ENCODE data around the gene BSDC1. TPM values are rescaled to one million over a fixed set of nuclear protein-coding genes. Genes with fewer than 3 reads are reported as not detected.
"Not testable (repeated sequence)": the region's sequence is repeated elsewhere in the genome, so short reads cannot be mapped to it uniquely, and the experiment has no call there.

BSDC1 gene
- total RNA-seq, result 10 to 100 TPM; 29.4 to 36.9 TPM

DNA sequence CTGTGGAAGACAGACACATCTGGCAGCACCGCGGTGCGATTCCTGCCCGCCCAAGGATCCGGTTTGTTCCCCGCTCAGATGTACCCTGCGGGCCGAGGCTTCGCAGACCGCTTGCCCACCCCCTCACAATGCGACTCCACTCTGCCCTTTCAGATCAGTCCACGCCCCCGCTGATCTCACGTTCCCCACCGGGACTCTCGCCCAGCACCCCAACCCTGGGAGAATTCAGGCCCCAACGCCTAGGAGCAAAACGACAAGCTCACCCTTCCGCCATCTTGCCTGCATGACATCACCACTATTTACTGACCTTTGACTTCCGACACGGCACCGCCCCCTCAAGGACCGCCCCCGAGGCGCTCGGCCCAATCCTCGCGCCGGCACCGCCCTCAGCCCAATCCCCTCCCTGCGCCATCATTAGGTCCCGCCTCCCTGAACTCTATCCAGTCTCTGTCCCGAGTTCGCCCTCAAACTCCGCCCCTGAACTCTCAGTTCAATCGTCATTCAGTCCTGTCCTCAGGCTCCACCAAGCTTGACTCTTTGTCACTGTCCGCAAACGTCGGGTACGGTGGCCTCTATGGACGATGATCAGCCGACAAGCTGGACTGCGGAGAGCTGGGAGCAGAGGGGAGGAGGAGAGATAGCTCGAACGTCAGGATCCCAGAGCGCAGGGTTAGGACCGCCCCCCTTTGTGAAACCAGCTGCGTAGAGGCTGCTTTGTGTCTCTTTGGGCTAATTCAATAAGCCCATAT is at the start of gene BSDC1:
BSDC1 (minus strand) TSS at position 301 of the 749 bp plus-strand sequence; CDS start at position 274, 27 bp downstream.
- ChIA-PET CTCF (interaction anchor here (0.6 to 1.6 kb wide), 9 partner anchors 22 to 318 kb away, joined by 3 to 7 read pairs (median 3); partner anchors contain the start of genes FAM167B and KPNA6), POLR2A (interaction anchor here (0.5 to 1.7 kb wide), 15 partner anchors 8 to 733 kb away, joined by 3 to 15 read pairs (median 3); partner anchors contain the start of genes HDAC1, LCK, MARCKSL1 and RBBP4)
- DNase-seq (peak; percentile 100), ATAC-seq (peak; percentile 98)
- Mint-ChIP-seq H3K27ac (peak within 1 kb of the TSS; percentile 98), H3K27me3 (no peaks in the 10 kb centered on the region), H3K9me3 (ENCODE audit: low read depth) (no peaks in the 10 kb centered on the region), H3K4me1 (peaks cover 19% of the 10 kb centered on the region), H3K4me3 (peak within 1 kb of the TSS; percentile 83), H3K36me3 (ENCODE audit: low read depth) (peaks cover 2% of the 10 kb centered on the region)
- intact Hi-C loops (cut with DNase I, micrococcal nuclease), result loop anchor here (1.0 to 10.0 kb wide), 14 partner anchors 43 to 750 kb away; partner anchors contain the start of genes CCDC28B (in 1 of the 2), EIF3I (in 1 of the 2), HDAC1 (in 1 of the 2) and IQCC (in 1 of the 2)

GRCh38 chr1:32441467-32441866 is 47.2 kb upstream of the BSDC1 start:
- POLR2A ChIA-PET; H3K36me3 Mint-ChIP-seq (ENCODE audit: low read depth); CTCF ChIA-PET; DNase-seq; intact Hi-C loops (cut with DNase I, micrococcal nuclease); H3K4me1 Mint-ChIP-seq; ATAC-seq; H3K4me3 Mint-ChIP-seq; H3K9me3 Mint-ChIP-seq (ENCODE audit: low read depth); H3K27ac Mint-ChIP-seq: not testable (repeated sequence)
- peaks cover 21% of the 10 kb centered on the region for H3K27me3 Mint-ChIP-seq

DNA sequence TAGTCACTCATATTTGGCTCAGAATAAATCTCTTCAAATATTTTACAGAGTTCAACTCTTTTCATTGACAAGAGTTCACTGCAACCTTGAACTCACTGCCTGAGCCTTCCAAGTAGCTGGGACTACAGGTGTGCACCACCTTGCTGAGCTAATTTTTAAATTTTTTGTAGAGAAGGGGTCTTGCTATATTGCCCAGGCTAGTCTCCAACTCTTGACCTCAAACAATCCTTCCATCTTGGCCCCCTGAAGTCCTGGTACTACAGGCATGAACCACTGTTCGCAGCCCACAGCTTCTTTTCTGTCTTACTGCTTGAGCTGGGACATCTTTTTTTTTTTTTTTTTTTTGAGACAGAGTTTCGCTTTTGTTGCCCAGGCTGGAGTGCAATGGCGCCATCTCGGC is 44.5 kb upstream of the BSDC1 start:
- intact Hi-C loops (cut with DNase I, micrococcal nuclease); H3K4me1 Mint-ChIP-seq; H3K9me3 Mint-ChIP-seq (ENCODE audit: low read depth); H3K27ac Mint-ChIP-seq; ATAC-seq; DNase-seq; H3K36me3 Mint-ChIP-seq (ENCODE audit: low read depth); H3K4me3 Mint-ChIP-seq; POLR2A ChIA-PET: not testable (repeated sequence)
- CTCF ChIA-PET, result interaction anchor here (1.0 kb wide), 1 partner anchor 26 kb away, joined by 7 read pairs; no protein-coding TSS in a partner anchor
- H3K27me3 Mint-ChIP-seq, result peaks cover 18% of the 10 kb centered on the region

DNA sequence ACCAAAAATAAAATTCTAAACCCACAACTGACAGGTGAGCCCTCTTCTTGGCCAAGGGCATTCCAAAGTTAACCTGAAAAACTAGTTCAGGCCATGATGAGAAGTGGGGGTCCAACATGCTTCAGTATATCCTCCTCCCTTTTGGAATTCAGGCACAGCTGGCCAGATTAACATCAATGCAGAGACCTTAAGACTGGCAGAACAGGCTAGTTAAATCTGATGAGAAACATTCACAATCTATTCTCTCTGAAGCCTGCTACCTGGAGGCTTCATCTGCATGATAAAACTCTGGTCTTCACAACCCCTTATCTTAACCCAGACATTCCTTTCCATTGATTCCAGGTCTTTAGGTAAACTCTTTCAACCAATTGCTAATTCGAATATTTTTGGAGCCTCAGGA is 43.9 kb upstream of the BSDC1 start:
- ATAC-seq, result no peak
- no peaks in the 10 kb centered on the region for H3K4me1 Mint-ChIP-seq
- ChIA-PET POLR2A (no interaction called here), CTCF (interaction anchor here (1.0 kb wide), 1 partner anchor 25 kb away, joined by 7 read pairs; no protein-coding TSS in a partner anchor)
- peaks cover 4% of the 10 kb centered on the region for H3K9me3 Mint-ChIP-seq (ENCODE audit: low read depth)
- H3K36me3 Mint-ChIP-seq (ENCODE audit: low read depth), result no peaks in the 10 kb centered on the region
- DNase-seq, result no peak
- intact Hi-C loops (cut with DNase I, micrococcal nuclease), result no loop called here
- H3K4me3 Mint-ChIP-seq, result no peak overlapping the region
- no peak overlapping the region for H3K27ac Mint-ChIP-seq
- peaks cover 17% of the 10 kb centered on the region for H3K27me3 Mint-ChIP-seq

DNA sequence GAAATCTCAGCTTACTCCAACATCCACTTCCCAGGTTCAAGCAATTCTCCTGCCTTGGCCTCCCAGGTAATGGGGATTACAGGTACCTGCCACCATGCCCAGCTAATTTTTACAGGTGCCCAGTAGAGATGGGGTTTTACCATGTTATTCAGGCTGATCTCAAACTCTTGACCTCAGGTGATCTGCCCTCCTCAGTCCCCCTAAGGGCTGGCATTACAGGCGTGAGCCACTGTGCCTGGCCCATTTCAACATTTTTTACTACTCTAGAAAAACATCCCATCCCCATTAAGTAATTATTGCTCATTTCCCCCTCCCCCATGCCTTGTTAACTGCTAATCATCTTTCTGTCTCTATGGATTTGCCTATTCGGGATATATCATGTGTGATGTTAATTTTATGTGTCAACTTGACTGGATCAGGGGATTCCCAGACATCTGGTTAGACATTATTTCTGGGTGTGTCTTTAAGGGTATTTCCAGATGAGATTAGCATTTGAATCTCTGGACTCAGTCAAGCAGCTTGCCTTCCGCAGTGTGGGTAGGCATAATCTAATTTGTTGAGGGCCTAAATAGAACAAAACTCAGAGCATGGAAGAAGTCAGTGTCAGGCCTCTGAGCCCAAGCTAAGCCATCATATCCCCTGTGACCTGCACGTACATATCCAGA is 37.6 kb upstream of the BSDC1 start:
- no peaks in the 10 kb centered on the region for H3K36me3 Mint-ChIP-seq (ENCODE audit: low read depth)
- ChIA-PET CTCF (interaction anchor here (0.8 kb wide), 1 partner anchor 64 kb away, joined by 3 read pairs; no protein-coding TSS in a partner anchor), POLR2A (no interaction called here)
- no peak overlapping the region for H3K27ac Mint-ChIP-seq
- ATAC-seq (no peak), DNase-seq (no peak)
- peaks cover 20% of the 10 kb centered on the region for H3K27me3 Mint-ChIP-seq
- intact Hi-C loops (cut with DNase I, micrococcal nuclease), result no loop called here
- H3K9me3 Mint-ChIP-seq (ENCODE audit: low read depth), result no peaks in the 10 kb centered on the region
- no peak overlapping the region for H3K4me3 Mint-ChIP-seq
- H3K4me1 Mint-ChIP-seq, result no peaks in the 10 kb centered on the region

GRCh38 chr1:32427264-32427963 is 33.2 kb upstream of the BSDC1 start:
- intact Hi-C loops (cut with DNase I, micrococcal nuclease), result no loop called here
- Mint-ChIP-seq H3K27me3 (peaks cover 27% of the 10 kb centered on the region), H3K36me3 (ENCODE audit: low read depth) (no peaks in the 10 kb centered on the region), H3K27ac (no peak overlapping the region), H3K4me1 (no peaks in the 10 kb centered on the region), H3K9me3 (ENCODE audit: low read depth) (no peaks in the 10 kb centered on the region), H3K4me3 (no peak overlapping the region)
- ChIA-PET POLR2A (no interaction called here), CTCF (interaction anchor here (0.6 to 1.9 kb wide), 3 partner anchors 14 to 62 kb away, joined by 3 to 6 read pairs (median 4); no protein-coding TSS in a partner anchor)
- DNase-seq, result no peak
- ATAC-seq, result no peak

- Mint-ChIP-seq H3K36me3 (ENCODE audit: low read depth) (no peaks in the 10 kb centered on the region), H3K27ac (no peak overlapping the region)
- POLR2A ChIA-PET, result no interaction called here
These were observed 32.4 kb upstream of the BSDC1 start for GRCh38 chr1:32426489-32427255.

DNA sequence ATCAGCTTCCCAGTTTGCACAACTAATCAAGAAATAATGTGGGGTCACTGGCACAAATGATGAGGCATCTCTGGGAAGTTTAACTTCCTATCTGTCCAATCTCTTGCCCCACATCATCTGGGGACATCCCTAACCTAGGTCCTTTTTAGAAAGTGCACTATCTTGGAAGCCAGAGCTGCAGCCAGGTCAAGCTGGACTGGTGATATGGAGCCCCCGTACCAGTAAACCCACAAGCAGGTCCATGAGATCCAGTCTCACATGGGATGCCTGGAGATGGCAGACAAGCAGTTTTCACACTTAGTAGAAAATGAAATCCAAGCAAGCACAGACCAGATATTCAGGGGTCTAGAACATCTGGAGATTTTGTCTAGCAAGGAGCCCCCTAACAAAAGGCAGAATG is 27.5 kb upstream of the BSDC1 start:
- ATAC-seq (no peak), DNase-seq (no peak)
- Mint-ChIP-seq H3K9me3 (ENCODE audit: low read depth) (peaks cover 2% of the 10 kb centered on the region), H3K27me3 (peaks cover 11% of the 10 kb centered on the region), H3K36me3 (ENCODE audit: low read depth) (no peaks in the 10 kb centered on the region), H3K4me3 (no peak overlapping the region), H3K4me1 (no peaks in the 10 kb centered on the region), H3K27ac (no peak overlapping the region)
- ChIA-PET CTCF (no interaction called here), POLR2A (no interaction called here)
- intact Hi-C loops (cut with DNase I, micrococcal nuclease), result no loop called here

More at GRCh38 chr1:32426489-32427255, 32.4 kb upstream of the BSDC1 start:
- no peak overlapping the region for H3K4me3 Mint-ChIP-seq
- ATAC-seq (no peak), DNase-seq (no peak)
- no peaks in the 10 kb centered on the region for H3K4me1 Mint-ChIP-seq
- peaks cover 30% of the 10 kb centered on the region for H3K27me3 Mint-ChIP-seq
- intact Hi-C loops (cut with DNase I, micrococcal nuclease), result no loop called here
- CTCF ChIA-PET, result interaction anchor here (1.9 kb wide), 1 partner anchor 13 kb away, joined by 6 read pairs; no protein-coding TSS in a partner anchor
- H3K9me3 Mint-ChIP-seq (ENCODE audit: low read depth), result no peaks in the 10 kb centered on the region

DNA sequence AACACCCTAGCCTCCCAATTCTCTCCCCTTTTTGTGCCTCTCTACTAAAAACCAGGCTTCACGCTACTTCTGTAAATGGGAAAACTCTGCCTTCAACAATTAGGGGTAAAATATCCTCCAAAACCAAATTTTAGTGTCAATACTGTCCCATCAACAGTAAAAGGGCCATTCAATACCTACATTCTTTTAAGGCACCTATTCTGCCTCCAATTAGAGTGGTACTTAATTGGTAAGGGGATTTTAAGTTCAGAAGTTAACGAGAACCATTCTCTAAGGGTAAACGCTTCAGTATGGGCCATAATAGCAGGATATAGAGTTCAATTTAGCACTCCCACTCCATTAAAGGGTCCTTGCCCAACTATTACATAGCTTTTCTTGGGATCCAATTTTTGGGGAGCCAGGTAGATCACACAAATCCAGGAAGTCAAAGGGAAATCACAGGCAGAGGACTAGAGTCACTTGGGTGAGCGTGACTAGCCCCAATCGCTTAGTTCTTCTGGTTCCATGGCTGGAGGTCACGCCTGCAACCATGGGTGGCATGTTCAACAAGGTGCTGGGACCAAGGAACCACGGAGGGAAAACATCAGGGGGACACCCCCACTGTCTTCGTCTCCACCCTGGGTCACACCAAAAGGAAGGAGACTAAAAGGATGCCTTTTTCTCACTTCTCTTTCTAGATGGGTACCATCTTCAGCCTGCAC is 20.1 kb upstream of the BSDC1 start:
- Mint-ChIP-seq H3K4me1 (peaks cover 2% of the 10 kb centered on the region), H3K27ac (no peak overlapping the region), H3K9me3 (ENCODE audit: low read depth) (peaks cover 2% of the 10 kb centered on the region), H3K27me3 (peaks cover 3% of the 10 kb centered on the region), H3K4me3 (no peak overlapping the region), H3K36me3 (ENCODE audit: low read depth) (no peaks in the 10 kb centered on the region)
- intact Hi-C loops (cut with DNase I, micrococcal nuclease), result loop anchor here (1.0 to 5.0 kb wide), 4 partner anchors 13 to 212 kb away; partner anchors contain the start of gene CCDC28B (in 1 of the 2)
- ATAC-seq (peak; percentile 12), DNase-seq (no peak)
- ChIA-PET POLR2A (interaction anchor here (1.2 kb wide), 1 partner anchor 478 kb away, joined by 7 read pairs; no protein-coding TSS in a partner anchor), CTCF (interaction anchor here (0.6 to 2.6 kb wide), 7 partner anchors 12 to 339 kb away, joined by 3 to 17 read pairs (median 5); no protein-coding TSS in a partner anchor)

Data from activated CD4-positive, alpha-beta T cell treated with anti-CD3 and anti-CD28 coated beads for 36 hours (primary cell).